GM12874 (cell line): ENCODE data around the gene EYA2.

Experiments used
- CTCF ChIP-seq: IDR thresholded peaks from 2 replicates; pipeline ENCODE4 v1.5.1; 2011; ENCODE audit warnings: low read depth, mild to moderate bottlenecking, control low read depth, low read length, moderate library complexity; ENCODE audit not compliant: insufficient read depth

The EYA2 gene

DNA sequence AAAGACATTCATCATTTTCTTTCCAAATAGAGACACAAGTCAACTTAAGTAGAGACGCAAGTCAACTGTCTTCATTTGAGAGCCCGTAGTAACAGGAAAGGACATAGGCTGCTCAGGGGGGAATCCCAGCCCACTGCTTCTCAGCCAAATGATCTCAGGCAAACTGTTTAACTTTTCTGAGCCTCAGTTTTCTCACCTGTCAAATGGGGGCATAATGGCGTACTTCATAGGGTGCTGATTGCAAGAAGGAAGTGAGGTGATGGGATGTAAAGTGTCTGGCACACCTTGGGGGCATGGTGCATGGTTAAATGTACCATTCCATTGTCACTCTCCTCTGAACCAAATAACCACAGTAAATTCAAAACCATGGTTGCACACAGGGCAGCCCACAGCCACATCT is 96.5 kb downstream of the EYA2 start:
- no peak for TF ChIP-seq CTCF

- TF ChIP-seq CTCF = no peak
Observed at GRCh38 chr20:46991880-46992639, 97.4 kb downstream of the EYA2 start.

- no peak for TF ChIP-seq CTCF
Observed at GRCh38 chr20:46992640-46993035, 98.0 kb downstream of the EYA2 start.

GRCh38 chr20:46993465-46994095 is 98.9 kb downstream of the EYA2 start:
- no peak for TF ChIP-seq CTCF

DNA sequence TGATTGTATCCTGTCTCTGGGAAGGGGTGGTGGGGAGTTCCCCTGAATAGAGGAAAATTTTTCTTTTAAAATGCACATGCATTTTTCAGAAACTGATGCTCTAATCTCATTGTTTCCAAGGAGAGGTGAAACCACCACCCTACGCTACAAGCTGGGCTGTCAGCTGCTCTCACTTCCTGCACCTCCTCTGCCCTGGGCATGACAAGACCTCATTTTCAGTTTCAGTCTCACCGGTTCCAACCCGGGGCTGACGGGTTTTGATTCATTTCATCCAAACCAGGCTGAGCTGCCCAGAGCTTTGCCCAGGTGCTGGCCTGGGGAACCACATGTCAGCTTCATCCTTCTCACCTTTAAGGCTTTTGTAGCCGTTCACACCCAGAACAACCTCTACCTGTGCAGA is 99.7 kb downstream of the EYA2 start:
- no peak for TF ChIP-seq CTCF

GRCh38 chr20:46995561-46996142 is 101.0 kb downstream of the EYA2 start:
- TF ChIP-seq CTCF = no peak

- no peak for TF ChIP-seq CTCF
Observed at GRCh38 chr20:46997187-46997586, 102.5 kb downstream of the EYA2 start.
